MG63 (cell line): ENCODE measurements around the gene EIF6. TPM values are rescaled to one million over a fixed set of nuclear protein-coding genes. Genes with fewer than 3 reads are reported as not detected.

ENCODE experiments used
- DNase-seq: peaks from one replicate; pipeline ENCODE4 v3.0.0-alpha.2; 2020
- H3K27me3 ChIP-seq: fragments of 250-450 bp; sonication (Bioruptor Pico); 2 replicates; pipeline ENCODE4 v1.5.1; 2020; ENCODE audit warnings: mild to moderate bottlenecking, moderate library complexity
- H3K36me3 ChIP-seq: fragments of 250-450 bp; sonication (Bioruptor Pico); 2 replicates; pipeline ENCODE4 v1.5.1; 2020; ENCODE audit warnings: mild to moderate bottlenecking, moderate library complexity
- H3K4me3 ChIP-seq: fragments of 250-450 bp; sonication (Bioruptor Pico); 2 replicates; pipeline ENCODE4 v1.5.1; 2020; ENCODE audit warnings: mild to moderate bottlenecking, moderate library complexity
- H3K9me3 ChIP-seq: fragments of 250-450 bp; sonication (Bioruptor Pico); 2 replicates; pipeline ENCODE4 v1.5.1; 2020; ENCODE audit warnings: mild to moderate bottlenecking, moderate library complexity
- total RNA-seq: library from RNA; depleted of rRNA; stranded (reverse); fragments of >200 nt; shearing (Covaris generic); gene quantifications from 2 replicates; pipeline ENCODE4 v1.2.3, GENCODE V29; 2014; ENCODE audit warnings: low replicate concordance

The EIF6 gene
- total RNA-seq, 1 experiment from 2014 or later = 491 TPM

DNA sequence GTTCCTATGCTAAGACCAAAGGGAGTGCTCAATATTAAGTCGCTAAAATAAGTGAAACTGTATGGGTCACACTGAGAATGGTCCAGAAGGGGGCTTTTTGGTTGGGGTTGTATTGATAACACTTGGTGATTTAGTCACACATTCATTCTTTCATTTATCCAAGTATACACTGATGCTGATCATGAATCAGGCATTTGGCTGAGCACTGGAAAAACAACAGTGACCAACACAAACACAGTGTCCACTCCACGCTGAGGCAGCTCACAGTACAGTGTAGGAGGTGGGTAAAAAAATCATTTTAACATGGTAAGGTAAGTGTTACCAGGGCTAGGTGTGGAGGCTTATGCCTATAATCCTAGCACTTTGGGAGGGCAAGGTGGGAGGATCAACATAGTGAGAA lies 16.9 kb upstream of the EIF6 start:
- Histone ChIP-seq H3K36me3 (peaks cover 45% of the 10 kb centered on the region), H3K9me3 (no peaks in the 10 kb centered on the region), H3K27me3 (no peaks in the 10 kb centered on the region), H3K4me3 (no peak overlapping the region)
- DNase-seq = no peak

DNA sequence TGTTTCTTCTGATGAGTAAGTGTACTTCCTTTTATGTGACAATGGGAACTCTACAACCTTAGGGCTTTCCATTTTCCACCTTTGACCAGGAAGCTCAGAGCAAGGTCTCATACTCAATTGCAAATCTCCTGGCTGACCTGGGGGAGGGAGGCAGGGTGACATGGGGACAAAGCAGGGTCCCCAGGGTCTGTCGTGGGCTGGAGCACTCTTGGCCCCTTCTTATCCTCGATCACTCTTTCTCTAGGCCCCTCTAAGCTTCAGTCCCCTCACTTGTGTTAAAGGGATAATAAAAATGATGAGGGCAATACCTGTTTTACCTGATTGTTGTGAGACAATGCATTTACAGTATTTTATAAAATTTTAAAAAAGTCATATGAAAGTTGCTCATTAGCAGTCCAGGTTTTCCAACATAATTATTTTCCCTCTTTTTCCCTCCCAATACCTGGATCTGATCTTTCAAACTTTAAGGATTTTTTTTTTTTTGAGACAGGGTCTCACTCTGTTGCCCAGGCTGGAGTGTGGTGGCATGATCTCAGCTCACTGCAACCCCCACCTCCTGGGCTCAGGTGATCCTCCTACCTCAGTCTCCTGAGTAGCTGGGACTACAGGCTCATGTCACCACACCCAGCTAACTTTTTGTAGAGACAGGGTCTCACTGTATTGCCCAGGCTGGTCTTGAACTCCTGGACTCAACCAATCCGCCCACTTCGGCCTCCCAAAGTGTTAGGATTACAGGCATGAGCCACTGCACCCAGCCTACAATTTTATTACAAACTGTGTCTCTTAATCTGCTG lies 16.1 kb upstream of the EIF6 start:
- DNase-seq = no peak
- Histone ChIP-seq H3K9me3 (no peaks in the 10 kb centered on the region), H3K4me3 (no peak overlapping the region), H3K36me3 (peaks cover 40% of the 10 kb centered on the region), H3K27me3 (no peaks in the 10 kb centered on the region)

DNA sequence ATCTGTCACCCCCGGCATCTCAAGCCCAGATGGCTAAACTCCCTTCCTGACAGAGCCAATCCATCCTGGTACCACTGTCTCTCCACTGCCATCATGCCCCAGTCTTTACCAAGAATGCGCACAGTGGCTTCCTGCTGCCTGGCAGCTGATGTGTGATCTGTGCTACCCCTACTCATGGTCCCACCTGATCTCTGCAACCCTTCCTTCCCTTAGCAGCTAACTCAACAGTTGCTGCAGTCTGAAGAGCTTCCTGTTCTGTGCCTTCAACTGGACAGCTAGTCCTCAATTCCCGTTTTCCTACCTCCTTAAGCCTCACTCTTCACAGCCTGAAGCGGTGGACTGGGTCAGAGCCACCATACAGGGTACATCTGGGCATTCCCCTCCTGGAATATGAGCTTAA lies 15.2 kb upstream of the EIF6 start:
- H3K36me3 ChIP-seq = peaks cover 32% of the 10 kb centered on the region
- no peaks in the 10 kb centered on the region for H3K9me3 ChIP-seq
- H3K4me3 ChIP-seq = no peak overlapping the region
- DNase-seq = no peak
- H3K27me3 ChIP-seq = no peaks in the 10 kb centered on the region

DNA sequence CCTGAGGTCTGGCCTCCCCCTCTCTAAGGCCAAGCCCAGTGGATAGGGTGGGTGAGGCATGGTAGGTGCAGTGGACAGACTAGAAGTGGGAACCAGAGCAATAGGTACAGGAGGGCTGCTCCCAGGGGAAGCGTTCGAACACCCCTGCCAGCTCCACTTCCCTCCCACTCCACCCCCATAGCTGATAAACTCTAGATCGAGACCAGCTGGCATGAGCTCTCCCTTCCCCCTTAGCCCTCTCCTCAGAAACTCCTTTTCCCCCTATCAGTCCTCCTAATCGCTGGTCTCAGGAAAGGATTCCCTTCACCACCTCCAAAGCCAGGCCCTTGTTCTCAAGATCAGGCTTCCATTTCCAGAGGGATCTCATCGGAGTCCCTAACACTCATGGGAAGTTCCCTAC lies 13.7 kb upstream of the EIF6 start:
- Histone ChIP-seq H3K36me3 (peaks cover 19% of the 10 kb centered on the region), H3K9me3 (no peaks in the 10 kb centered on the region), H3K4me3 (no peak overlapping the region), H3K27me3 (no peaks in the 10 kb centered on the region)
- DNase-seq = no peak

DNA sequence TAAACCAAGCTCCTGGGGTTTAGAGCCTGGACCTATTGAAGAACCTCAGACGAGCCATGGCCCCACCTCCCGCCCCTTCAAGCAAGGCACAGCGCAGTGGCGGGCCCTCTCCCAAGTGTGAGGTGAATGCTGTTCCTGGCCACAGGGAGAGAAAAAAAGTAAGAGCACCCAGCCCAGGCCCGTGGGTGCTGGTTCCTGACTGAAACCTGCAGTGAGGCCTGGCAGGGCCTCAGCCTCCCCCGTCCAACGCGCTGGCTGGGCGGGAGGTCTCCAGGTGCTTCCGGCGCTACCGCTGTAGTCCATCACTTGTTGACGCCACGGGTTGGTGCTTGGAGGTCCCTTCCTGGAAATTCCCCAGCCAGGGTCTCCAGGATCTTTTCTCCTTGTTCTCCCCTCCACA lies 13.2 kb upstream of the EIF6 start:
- H3K4me3 ChIP-seq = no peak overlapping the region
- H3K9me3 ChIP-seq = no peaks in the 10 kb centered on the region
- no peak for DNase-seq
- no peaks in the 10 kb centered on the region for H3K27me3 ChIP-seq
- H3K36me3 ChIP-seq = peaks cover 13% of the 10 kb centered on the region

DNA sequence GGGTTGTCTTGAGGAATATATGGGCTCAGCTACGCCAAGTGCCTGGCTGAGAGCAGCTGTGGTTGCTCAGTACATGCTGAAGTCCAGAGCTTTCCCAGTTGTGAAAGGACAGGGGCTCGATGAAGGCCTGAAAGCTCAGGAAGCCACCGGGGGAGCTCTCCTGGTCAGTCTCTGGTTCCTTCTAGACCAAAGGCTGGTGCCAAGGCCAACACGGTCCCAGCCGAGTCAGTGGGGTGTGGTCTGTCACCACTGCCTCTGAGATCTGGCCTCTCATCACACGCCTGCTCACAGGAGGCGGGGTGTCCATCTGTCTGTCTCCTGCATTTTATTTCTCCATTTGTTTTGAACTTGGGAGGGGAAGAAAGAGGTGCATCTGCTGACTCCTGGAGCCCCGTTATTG lies 12.6 kb upstream of the EIF6 start:
- peak; percentile 68 for DNase-seq
- H3K4me3 ChIP-seq = no peak overlapping the region
- no peaks in the 10 kb centered on the region for H3K27me3 ChIP-seq

DNA sequence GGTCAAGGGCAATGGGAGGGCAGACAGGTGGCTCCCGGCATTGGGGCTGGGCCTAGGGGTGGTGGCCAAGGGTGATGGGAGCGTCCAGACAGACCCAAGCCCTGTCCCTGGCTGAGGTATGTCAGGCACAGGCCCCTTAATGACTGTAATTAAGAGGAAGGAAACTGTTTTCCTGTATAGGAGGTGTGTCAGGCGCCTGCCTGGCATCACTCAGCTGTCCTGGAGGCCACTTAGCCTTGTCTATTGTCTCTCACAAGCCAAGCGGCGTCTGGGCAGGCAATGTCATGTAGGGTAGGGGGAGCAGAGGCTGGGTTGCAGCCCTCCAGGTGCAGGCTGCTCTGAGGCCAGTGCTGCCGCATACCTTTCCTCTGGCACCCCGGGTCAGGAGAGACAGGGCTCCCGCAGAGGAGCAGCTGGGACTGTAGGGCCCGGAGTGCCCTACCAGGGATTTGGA lies 11.6 kb upstream of the EIF6 start:
- Histone ChIP-seq H3K27me3 (no peaks in the 10 kb centered on the region), H3K4me3 (no peak overlapping the region)

More for the DNA sequence above, 12.6 kb upstream of the EIF6 start:
- Histone ChIP-seq H3K36me3 (peaks cover 13% of the 10 kb centered on the region), H3K9me3 (no peaks in the 10 kb centered on the region)

DNA sequence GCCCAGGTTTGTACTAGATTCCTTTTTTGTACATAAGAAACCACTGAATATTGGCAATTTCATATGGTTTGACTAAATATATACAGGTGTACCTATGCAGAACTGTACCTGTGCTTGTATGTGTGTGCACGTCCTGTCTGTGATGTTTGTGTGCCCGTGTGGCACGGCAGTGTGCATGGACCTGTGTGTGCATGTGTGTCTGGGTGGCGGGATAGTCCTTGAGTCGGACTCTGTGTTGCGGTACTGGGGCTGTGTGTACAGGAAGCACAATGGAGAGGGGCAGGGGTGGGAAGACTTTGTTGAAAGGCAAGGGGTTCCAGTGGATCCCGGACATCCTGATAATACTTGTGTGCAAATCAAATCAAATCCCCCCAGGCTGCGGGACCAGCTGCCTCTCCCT lies 11.1 kb upstream of the EIF6 start:
- DNase-seq = no peak
- Histone ChIP-seq H3K36me3 (peaks cover 2% of the 10 kb centered on the region; the same call in 1 of the 2 replicates), H3K9me3 (no peaks in the 10 kb centered on the region), H3K4me3 (no peak overlapping the region), H3K27me3 (no peaks in the 10 kb centered on the region)

More for the DNA sequence above, 11.6 kb upstream of the EIF6 start:
- DNase-seq = no peak
- Histone ChIP-seq H3K36me3 (peaks cover 6% of the 10 kb centered on the region; the same call in 1 of the 2 replicates), H3K9me3 (no peaks in the 10 kb centered on the region)

DNA sequence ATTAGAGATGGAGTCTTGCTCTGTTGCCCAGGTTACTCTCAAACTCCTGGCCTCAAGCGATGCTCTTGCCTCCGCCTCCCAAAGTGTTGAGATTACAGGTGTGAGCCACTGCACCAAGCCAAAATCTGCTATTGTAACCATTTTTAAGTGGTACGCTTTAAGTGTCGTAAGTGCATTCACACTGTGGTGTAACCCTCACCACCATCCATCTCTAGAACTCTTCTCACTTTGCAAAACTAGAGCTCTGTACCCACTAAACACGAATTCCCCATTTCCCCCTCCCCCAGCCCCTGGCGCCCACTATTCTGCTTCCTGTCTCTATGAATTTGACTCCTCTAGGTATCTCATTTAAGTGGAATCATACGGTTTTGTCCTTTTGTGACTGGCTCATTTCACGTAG lies 10.5 kb upstream of the EIF6 start:
- Histone ChIP-seq H3K4me3 (no peak overlapping the region), H3K27me3 (no peaks in the 10 kb centered on the region), H3K9me3 (no peaks in the 10 kb centered on the region), H3K36me3 (no peaks in the 10 kb centered on the region; the same call in 1 of the 2 replicates)
- DNase-seq = no peak

DNA sequence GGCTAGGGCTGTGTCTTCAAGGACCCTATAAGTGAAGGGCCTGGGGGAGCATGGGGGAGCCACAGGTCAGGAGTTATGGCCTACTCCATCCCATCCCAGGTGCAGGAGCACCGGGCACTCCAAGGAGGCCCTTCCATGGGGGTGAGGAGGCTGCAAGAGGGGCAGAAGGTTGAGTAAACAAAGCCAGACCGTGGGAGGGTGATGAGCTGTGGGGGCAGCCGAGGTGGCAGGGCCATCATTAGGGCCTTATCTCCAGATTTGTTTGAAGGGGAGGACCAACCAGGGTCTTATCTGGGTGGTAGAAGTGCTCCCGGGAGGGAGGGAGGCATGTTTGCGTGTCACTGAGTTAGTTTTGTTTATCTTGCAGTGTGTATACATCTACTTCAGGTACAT lies 9.7 kb upstream of the EIF6 start:
- no peak for DNase-seq
- Histone ChIP-seq H3K9me3 (no peaks in the 10 kb centered on the region), H3K4me3 (no peak overlapping the region), H3K27me3 (no peaks in the 10 kb centered on the region), H3K36me3 (no peaks in the 10 kb centered on the region)

DNA sequence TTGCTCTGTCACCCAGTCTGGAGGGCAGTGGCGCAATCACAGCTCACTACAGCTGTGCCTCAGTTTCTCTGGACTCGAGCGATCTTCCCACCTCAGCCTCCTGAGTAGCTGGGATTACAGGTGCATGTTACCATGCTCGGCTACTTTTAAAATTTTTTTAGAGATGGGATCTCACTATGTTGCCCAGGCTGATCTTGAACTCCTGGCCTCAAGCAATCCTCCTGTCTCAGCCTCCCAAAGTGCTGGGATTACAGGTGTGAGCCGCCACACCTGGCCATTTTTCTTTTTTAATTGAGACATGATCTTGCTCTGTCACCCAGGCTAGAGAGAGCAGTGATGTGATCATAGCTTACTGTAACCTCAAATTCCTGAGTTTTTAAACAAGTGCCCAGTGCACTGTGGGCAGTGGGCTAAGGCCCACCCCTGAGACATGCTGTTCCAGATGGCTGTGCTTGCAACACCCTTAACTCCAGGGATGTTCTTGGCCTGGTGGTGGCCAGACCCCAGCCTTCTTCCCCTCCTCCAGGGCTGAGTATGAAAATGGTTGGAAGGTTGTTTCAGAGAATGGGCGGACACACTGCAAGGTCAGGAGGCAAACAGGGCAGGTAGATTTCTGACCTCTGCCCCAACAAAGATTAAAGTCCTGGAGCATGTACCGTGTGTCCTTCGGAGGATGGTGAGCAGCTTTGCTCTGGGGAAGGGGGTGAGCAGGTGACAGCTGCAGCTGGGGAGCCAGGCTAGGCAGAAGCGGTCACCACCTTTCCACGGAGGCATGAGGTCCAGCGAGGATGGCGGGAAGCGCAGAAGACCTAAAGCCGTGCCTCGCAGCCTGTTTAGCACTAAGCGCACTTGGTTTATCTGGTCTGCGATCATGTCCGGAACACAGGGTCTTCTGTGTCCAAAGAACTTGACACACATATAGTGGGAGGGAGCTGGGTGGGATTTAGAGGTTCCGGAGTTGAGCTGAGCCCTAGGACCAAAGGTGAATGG lies 9.0 kb upstream of the EIF6 start:
- DNase-seq = no peak
- no peaks in the 10 kb centered on the region for H3K27me3 ChIP-seq
- H3K36me3 ChIP-seq = no peaks in the 10 kb centered on the region
- no peaks in the 10 kb centered on the region for H3K9me3 ChIP-seq
- H3K4me3 ChIP-seq = no peak overlapping the region

DNA sequence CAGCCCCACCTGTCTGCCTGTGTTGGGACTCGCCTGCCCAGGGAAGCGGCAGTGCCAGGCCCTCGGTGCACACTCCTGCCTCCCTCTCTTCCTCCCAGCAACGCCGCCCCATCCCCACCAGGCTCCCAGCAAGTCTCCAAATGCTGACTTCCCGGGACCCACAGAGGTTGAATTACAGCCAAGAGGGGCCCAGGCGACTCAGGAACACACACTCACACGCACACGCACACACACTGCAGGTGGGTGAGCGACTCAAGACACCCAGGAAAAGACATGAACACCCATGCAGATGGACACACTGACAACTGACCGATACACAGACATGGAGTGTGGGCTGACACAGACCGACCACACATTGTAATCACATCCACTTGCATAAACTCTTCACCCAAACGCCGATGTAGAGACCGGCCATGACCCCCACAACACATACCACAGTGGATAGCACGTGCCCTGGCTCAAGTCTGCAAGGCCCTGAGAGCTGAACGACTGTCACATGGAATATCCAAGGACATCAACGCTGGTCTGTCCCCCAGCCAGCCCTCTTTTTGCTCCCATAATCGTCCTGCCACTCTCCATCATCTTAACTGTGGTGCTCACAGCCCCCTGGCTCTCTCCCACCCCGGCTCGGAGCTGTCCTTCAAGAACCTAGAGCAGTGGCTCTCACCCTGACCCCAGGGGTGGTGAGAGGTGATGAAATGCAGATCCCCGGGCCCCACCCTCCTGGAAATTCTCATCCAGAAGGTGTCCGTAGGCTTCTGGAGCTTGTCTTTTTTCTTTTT lies 8.1 kb upstream of the EIF6 start:
- Histone ChIP-seq H3K27me3 (no peaks in the 10 kb centered on the region), H3K9me3 (no peaks in the 10 kb centered on the region), H3K4me3 (no peak overlapping the region), H3K36me3 (no peaks in the 10 kb centered on the region)
- DNase-seq = no peak

DNA sequence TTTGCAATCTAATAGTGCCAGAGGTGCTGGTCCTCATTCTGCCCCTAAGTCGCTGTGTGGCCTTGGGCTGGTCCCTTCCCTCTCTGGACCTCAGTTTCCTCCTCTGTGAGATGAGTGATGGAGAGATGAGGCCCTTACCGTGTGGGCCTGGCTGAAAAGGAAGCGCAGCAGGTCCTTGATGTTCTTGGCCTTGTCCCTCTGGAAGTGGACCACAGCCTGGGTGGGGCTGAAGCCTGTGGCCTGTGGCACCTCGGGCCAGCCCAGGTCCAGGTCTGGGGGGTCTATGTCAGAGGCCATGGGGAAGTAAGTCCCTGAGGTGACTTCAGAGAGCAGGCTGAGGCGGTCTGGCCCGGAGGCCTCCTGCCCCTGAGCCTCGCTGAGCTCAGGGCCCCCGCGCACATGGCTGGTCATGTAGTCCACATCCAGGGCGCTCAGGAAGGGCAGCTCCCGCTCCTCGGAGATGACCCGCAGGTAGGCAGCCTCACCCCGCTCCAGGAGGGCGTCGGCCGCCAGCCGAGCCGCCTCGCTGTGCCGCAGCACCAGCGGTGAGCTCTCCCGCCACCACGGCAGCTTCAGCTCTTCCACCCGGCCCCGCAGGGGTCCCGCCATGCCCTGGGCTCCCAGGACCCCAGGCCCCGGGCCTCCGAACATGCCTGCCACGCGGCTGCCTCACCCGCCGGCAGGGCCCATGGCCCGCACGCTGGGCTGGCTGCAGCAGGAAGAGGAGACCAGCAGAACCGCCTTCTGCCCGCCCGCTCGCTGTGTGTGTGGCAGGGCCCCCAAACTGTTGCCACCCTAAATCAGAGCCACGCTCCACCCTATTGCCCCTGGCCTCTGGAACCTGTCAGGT lies 7.3 kb upstream of the EIF6 start, which contains the start of gene FAM83C:
FAM83C (minus strand) TSS at position 772 of the 850 bp plus-strand sequence; CDS start at position 651, 121 bp downstream.
- Histone ChIP-seq H3K36me3 (no peaks in the 10 kb centered on the region), H3K9me3 (no peaks in the 10 kb centered on the region), H3K27me3 (no peaks in the 10 kb centered on the region), H3K4me3 (no peak within 1 kb of the TSS)
- DNase-seq = no peak

DNA sequence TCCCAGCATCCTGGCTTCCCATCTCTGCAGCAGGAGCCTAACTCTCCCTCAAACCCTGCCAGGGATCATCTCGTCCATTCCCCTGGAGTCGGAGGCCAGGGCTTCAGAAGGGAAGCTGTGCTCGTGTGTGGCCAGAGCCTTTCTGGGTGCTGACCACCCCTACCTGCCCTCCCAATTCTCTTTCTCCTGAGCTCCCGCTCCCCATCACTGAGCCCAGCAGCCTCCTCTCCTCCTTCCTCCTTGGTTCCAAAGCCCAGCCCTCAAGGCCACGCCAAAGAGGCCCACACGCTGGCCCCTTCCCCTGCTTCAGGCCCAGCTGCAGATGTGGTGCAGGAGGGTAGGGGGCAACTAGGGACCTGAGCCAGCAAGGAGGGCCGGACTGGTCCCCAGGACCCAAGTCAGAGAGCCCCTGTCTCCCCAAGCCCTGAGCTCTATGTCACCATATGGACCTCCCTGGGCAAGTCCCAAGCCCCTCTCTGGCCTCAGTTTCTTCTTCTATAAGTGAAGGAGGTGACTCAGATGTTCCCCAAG lies 6.4 kb upstream of the EIF6 start:
- H3K27me3 ChIP-seq = no peaks in the 10 kb centered on the region
- peaks cover 2% of the 10 kb centered on the region for H3K36me3 ChIP-seq
- no peaks in the 10 kb centered on the region for H3K9me3 ChIP-seq
- DNase-seq = no peak
- no peak overlapping the region for H3K4me3 ChIP-seq

DNA sequence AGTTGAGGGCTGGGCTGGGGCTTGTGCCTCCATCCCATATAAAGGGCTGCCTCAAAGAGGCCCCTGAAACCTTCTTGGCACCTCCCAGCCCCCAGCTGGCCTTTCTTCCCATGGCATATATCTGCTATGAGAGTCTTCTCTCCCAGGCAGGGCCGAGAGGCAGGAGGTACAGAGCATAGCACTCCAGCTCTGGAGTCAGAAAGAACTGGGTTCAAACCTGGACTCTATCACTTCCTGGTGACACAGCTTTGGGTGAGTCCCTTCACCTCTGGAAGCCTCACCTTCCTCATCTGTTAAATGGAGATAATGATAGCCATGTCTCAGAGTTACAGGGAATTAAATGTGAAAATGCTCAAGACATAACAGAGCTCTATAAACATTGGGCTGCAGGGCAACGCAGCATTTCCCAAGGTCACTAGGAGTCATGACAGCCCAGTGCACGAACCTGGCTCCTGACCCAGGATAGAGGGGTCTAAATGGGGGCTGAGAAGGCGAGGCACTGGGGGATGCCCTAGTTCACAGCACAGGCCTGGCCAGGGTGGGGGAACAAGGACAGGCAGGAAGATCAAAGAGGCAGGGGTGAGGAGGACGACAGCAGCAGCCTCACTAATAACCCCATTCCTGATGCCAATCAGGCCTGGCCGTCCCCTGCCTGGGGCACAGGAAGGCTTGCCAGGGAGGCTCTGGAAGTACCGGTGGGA lies 5.8 kb upstream of the EIF6 start:
- DNase-seq = no peak
- H3K36me3 ChIP-seq = peaks cover 3% of the 10 kb centered on the region
- no peak overlapping the region for H3K4me3 ChIP-seq
- no peaks in the 10 kb centered on the region for H3K9me3 ChIP-seq
- H3K27me3 ChIP-seq = no peaks in the 10 kb centered on the region
